ENCODE results near the gene KCNK1.

KCNK1 gene

DNA sequence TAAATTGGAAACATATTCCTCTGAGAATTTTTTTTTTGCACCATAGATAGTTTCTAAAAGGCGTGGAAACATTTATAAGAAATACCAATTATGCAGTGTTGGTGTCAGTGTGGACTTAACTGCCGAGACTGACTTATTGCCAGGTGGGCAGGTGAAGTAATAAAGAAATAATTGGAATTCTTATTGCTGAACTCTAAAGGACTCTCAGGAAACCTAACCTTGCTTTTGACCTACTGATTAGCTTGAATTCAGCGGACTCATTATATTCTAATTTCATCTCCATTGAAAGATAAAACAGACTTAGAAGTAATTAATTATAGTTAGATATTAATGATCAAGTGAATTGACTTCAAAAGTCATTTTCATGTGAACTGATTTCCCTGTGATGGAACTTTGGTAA is 26.3 kb downstream of the KCNK1 start:
- DNase-seq = no peak

DNA sequence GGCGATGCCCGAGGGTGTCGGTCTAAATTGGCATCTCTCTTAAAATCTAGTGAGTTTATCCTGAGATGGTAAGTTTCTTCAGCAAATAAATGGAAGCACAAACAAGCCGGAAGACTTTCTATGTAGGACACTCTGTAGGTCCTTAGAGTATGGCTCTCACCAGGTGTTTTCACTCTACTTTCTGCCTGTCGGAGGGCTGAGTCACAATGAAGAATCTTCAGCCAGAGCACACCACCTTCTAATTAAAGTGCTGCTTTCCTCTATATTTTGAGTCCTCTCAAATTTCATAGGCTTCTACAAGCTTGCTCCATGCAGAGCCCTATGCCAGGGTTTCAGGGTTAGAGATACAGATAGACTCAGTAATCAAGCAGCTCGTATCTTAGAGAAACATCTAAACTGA is 27.1 kb downstream of the KCNK1 start:
- no peak for DNase-seq

DNA sequence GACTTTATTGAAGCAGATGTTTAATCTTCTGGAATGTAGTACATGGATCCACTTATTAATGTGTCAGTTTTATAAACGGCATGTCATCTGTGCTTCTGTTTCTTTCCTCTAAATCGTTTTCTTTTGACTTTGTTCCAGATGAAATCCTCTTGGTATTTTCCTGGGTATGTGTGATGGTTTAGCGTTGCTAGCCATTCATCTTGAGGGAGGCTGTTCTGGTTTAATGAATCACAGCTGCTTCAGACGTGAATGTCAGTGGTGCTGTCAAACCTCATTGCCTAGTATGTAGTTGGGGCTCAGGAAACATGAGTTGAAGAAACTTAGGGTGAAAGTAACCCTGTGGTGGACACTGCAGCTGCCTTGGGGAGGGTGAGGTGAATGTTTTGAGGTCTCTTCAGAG is 33.2 kb downstream of the KCNK1 start:
- peak; percentile 59 for DNase-seq

DNA sequence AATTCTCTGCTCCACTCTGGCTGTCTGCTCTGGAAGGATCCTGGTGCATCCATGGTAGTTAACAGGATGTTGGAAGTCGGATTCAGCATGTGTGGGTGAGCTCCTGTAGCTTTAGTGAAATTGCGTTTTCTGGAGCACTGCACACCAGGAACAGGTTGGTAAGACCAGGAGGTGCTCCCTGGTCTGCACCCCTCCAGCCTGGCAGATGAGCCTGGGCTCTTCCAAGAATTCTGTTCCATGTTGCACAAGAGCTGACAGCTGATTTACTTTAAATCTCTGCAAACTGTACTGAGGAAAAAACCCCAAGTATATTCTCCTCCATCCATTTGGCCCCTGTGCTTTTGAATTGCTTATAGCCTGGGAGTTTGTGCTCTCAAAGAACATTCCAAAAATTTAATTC is 33.7 kb downstream of the KCNK1 start:
- no peak for DNase-seq

DNA sequence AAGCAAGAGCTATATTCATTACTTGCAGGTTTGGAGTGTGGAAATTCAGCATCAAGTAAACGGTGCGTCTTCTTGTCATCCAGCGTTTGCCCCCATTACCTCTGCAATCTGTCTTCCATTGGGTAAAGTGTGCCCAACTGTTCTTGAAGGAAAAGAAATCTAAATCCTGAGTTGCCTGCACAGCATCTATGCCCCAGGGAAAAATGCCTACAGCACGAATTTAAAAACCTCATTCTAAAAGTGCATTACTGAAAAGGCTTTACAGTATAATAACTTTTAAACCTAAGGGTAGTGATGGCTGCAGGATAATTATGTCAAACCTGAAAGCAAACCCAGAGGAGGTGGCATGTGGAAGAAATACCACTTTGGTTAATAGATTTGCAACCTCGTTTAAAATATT is 37.2 kb downstream of the KCNK1 start:
- DNase-seq = no peak

DNA sequence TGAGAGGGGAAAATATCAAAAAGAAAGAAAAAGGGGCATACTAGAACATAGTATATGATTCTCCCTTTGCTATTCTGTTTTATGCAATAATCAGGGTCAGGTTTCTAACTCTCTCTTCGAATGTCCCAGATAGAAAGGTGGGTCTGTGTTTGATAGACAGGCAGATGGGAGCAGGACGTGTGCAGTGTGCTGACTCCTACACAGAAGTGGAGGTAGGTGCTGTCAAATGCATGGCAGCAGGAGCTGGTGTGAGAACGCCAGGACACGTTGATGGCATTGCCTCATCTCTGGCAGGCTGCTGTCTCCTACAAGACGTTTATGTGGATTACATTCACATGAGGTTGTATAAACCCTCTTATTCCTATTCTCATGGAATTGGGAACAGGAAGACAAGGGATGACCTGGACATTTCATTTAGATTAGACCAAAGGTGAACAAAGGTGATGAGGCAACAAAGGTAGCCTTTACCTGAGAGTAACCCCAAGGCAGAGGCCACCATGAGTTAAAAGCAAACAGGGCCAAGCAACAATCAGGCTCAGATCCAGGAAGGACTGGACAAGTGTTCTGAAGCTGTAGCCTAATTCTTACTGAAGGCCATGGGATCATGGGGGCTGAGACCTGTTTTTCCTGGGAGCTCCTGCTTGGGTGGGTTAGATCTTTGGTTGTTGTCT is 37.8 kb downstream of the KCNK1 start:
- DNase-seq = no peak

DNA sequence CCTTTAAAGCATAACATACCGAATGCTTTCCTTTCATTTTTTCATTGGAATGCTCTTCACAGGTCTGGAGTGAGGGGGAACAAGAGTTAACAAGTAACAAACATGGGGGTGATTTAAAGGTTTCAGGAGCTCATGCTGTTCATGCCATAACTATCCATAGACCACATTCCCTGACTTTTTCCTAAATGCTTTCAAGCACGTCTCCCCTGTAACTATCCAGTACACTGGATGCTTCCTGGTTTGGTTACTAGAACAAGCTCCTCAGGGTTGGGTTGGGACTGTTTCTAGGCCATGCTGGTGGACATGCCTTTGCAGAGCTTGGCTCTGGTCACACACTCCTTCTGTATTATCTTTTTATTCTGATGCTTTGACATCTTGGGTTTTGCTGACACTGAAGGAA is 38.6 kb downstream of the KCNK1 start:
- no peak for DNase-seq

DNA sequence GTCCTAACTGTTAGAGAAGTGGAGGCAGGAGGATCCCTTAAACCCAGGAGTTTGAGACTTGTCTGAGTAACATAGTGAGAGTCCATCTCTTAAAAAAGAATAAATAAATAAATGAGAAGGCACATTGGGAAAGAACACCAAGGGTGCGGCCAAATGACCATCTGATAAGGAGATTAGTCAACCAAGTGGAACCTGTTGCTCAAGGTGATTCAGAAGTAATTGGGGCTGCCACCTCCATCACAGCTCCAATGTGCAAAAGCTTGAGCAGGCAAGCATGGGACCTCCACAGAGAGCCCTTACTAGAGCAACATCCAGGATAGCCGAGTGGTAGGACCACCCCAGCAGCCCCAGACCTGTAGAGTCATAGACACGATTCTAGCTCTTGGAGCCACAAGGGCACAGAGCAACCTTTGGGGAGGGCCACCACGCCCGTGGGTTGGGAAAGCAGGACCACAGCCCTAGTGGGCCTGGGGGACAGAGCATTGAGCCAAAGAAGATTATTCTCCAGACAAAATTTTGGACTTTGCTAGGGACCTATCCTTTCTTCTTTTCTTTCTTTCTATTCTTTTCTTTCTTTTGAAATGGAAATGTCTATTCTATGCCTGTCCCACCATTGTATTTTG is 40.9 kb downstream of the KCNK1 start:
- no peak for DNase-seq

DNA sequence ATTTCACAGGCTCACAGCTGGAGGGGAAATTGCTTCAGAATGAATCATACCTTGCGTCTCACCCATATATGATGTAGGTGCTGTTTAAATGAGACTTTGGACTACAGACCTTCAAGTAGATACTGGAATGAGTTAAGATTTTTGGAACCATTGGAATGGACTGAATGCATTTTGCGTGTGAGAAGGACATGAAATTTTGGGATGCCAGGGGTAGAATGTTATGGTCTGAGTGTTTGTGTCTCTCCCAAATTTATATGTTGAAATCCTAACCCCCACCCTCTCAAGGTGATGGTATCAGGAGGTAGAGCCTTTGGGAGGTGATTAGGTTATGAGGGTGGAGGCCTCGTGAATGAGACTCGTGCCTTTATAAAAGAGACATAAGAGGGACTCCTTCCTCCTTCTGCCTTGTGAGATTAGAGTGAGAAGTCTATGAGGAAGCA is 41.4 kb downstream of the KCNK1 start:
- peak; percentile 26 for DNase-seq

DNA sequence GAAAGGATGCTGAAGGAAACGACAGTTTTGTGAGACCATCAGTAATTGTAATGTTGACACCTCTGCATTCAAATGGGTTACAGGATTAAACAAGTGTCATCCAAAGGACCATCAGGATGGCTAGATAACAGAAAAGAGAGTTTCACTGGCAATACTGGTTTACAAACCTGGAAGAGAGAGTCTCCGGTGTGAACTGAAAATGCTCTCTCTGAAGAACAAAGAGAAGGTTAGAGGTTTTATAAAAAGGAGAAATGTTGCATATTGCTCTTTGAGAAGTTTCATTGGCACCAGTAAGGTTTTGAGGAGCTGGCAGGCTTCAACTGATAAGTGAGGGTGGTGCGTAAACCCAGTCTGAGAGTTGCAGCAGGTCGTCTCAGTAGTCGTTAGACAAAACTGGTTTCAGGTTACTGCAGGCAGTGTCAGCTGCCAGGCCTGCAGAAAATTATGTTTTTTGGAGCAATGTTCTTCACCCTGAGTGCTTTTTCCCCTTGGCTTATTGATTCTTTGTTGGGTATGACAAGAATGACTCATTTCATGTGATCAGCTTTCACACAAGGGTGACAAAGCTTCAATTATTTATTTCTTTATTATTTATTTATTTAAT is 42.2 kb downstream of the KCNK1 start:
- DNase-seq = no peak

DNA sequence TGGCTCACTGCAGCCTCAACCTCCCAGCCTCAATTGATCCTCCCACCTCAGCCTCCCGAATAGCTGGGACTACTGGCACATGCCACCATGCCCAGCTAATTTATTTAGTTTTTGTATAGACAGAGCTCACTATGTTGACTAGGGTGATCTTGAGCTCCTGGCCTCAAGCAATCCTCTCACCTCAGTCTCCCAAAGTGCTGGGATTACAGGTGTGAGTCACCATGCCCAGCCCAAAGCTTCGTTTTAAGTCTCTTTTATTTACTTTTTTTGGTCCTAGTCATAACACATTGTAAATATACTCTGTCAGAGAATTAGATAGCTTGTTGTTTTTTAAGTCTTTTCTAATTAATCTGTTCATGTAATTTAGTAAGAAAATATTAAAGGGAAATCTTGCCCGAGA is 42.8 kb downstream of the KCNK1 start:
- DNase-seq = no peak

DNA sequence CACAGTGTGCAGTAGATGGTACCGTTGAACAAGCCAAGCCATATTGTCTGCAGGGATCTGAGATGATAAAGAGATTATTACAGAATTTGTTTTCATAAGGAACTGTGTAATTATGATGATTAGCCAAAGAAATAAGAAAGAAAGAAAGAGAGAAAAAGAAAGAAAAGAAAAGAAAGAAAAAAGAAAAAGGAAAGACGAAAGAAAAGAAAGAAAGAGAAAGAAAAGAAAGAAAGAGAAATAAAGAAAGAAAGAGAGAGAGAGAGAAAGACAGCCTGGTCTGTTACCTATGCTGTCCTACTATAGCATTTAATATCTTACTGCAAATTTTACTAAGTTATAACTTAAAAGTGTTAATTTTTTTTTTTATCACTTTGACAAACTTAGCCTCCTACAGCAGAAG is 43.6 kb downstream of the KCNK1 start:
- no peak for DNase-seq

DNA sequence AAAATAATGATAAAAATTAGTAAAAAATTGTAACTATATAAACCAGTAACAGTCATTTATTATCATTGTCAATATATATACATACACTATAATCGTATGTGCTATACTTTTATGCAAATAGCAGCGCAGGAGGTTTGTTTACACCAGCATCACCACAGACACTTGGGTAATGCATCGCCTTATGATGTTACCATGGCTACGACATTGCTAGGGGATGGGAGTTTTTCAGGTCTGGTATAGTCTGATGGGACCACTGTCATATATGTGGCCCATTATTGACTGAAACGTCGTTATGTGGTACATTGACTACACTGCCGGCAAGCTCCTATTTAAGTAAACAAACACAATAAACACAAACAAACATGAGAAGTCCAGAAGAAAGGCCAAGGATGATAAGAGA is 45.6 kb downstream of the KCNK1 start:
- no peak for DNase-seq

DNA sequence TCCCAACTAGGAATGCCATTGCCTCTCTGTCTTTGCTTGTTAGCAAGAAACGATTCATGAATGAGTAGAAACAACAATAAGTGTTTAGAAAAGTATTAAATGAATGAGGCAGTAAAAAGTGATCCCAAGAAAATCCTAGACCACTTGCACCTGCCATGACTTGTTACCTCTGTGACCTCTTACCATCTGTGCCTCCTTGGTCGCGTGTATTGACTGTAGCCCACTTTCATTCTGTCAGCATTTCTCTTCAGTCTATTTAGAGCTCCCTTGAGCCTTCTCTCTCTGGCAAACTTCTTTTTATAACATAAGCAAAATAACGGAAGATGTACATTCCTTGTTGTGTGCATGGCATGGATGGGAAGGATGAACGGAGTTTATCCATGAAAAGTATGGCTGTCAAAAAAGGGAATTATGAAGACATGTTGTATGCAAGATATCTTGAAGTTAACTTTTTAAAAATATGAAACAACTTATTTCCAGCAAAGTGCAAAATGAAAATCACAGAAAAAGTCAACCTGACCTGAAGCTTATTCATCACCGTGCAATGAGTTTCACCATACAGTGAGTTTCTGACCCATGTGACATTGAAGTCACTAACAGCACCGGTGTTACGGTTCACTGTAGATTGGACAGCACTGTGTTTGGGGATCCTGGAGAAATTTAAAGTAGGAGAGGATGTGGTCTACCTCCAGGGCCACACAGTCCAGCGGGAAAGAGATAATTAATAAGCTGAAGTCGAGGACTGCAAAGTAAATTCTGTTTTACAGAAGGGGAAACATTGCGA is 47.7 kb downstream of the KCNK1 start:
- no peak for DNase-seq

DNA sequence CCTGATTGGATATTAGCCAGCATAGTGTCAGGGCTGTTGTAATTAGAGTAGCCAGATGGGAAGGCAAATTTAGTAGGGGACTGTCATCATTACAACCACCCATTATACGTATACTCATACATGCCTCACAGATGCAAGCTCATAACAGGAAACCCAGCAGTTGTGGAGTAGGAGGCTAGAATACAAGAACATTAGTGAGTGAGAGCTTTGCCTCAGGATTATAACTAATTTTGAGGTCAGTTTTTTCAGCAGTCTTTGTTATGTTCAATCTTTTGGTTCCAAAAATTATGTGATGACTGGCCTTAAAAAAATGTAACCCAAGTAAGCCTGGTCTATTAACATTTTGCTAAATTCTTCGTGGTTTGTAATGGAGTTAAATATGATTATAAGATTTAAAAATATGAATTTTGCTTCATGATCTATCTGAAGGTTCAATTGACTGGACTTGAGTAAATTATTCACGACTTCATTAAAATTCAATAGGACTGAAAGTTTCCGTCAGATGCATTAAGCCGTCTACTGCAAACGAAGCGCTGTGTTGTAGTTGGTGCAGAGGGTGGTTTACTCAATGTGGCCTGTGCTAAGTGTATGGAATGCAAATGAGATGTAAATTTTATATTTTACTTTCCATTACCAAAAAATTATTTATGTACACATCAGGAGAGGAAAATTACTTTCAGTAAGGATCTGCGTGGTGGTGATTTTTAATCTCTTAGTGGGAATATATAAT is 48.8 kb downstream of the KCNK1 start:
- DNase-seq = peak; percentile 75

DNA sequence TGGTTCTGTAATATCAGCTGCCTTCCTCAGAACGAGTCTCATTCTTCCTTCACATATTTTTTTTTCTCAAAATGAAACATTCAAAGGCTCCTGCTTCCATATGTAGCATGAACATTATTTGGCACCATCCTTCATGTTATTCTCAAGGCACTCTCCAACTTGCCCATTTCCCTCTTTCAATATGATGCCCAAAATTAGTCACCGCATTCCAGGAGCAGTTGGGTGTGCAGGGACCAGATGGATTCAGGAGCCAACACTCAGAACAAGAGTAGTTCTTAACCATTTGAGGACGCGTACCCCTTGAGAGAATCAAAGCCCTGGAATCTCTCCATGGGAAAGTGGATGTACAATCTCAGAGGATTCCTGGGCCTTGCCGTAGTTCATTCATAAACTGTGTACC is 50.3 kb downstream of the KCNK1 start:
- DNase-seq = peak; percentile 21

DNA sequence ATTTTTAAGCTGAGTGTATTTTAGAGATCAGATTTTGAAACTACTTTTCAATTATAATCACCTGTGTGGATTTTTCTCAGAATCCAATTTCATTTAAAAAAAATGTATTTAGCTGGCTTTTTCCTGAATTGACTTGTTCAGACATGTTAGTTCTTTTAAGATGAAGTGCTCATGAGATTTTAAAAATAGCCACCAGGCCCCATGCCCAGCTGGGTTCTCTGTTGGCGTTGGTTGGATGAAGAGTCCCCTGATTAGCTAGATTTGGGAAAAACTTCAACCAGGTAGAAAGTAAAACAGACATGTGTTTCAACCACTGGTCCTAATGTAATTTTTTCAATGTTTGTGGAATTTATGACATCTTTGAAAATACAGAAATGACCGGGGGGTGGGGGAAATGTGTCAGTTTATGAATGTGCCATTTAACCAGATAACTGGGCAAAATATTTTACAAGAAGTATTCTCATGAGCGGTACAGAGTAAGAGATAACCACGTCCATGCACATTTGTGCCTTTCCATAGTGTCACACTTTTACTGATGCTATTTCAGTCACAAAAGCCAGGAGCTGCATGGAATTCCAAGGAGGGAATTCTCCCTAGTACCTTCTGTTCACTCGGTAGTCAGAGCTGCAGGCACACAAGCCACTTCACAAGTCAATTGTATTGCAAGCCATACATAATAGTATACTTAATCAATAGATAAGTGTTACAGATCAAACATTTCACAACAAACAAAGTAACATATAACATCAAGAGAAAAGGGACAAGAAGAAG is 51.1 kb downstream of the KCNK1 start:
- no peak for DNase-seq

DNA sequence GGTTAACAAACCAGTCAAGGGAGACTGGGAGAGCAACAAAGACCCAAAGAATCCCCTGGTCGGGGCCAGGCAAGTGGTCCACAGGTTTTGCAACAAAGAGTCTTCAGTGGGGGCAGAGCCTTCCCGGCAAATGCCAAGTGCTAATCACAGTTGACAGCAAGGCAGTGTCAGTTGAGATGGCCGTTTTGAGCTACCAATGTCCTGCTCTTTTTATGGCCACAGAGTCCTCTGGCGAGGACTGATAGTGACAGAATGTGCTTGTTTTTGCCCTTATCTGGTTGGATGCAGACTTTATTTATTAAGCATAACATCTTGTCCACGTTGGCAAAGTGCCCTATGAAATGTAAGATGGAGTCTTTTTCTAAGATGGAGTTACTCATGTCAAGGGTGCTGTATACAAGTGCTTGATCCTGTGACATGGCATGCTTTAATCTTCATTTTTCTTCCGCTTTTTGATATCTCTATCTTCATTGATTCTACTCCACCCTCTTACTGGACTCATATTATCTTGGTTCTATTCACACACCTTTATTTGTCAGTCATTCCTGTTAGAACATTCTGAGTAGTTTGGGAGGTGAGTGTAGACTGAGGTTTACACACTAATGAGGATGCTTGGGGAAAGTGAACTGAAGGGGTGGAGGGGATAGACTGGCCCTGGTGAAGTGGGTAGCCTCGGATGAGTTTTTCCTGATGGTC is 51.8 kb downstream of the KCNK1 start:
- DNase-seq = no peak

DNA sequence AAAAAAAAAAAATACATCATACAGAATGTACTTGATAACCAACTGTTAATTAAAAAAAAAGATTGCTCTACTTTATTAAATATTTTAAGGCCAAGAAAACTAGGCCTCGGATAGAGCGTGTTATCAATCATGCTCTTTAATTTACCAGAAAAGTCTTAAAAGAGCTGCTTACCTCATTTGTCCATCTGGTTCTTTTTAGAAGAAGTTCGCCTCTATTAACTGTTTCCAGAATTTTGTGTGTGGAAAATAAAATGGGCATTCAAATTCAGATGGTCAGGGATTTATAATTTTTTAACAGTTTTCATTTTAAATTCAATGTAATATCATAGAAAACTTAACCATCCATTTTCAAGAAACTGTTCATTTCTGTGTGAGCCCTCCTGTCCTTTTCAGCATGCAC is 53.8 kb downstream of the KCNK1 start:
- DNase-seq = no peak

DNA sequence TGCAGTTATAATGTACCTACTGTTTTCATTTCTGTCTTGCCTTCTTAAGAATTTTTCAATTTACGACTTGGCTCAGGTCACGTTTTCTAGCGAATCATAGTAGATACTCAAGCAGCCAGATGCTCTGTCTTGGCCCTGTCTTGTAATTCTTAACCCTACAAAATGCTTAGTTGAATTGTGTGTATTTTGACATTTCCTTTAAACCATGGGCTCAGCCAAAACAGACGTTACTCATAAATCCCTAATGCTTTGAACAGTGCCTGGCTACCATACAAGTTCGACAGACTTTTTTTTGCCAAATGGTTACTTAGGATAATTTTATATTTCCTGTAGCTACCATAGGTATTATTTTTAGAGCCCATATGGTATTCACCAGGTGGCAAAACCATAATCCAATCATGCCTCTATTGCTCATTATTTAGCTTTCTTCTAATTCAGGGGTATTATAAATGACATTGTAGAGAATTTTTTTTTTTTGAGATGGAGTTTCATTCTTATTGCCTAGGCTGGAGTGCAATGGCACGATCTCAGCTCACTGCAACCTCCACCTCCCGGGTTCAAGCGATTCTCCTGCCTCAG is 54.3 kb downstream of the KCNK1 start:
- DNase-seq = no peak

DNA sequence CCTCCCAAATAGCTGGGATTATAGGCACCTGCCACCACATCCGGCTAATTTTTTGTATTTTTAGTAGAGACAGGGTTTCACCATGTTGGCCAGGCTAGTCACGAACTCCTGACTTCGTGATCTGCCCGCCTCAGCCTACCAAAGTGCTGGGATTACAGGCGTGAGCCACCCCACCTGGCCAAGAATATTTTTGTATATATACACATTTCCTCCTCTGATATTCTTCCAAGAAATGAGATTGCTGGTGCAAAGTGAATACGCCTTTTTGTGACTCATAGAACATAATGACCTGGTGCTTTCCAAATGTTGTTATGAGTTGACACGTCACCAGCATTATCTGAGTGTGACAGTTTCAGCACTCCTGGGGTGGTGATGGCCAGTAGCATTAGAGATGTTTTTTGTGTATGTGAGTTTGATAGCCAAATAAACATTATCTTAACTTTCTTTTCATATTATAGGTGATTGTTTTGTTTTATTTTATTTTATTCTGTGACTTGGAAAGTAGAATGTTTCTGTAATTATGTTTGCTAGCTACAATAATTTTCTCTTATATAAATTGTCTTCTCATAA is 54.9 kb downstream of the KCNK1 start:
- DNase-seq = peak; percentile 47

Data from fibroblast of skin of right biceps (primary cell).